Measurements from ENCODE around the gene XRCC3.

XRCC3 gene

DNA sequence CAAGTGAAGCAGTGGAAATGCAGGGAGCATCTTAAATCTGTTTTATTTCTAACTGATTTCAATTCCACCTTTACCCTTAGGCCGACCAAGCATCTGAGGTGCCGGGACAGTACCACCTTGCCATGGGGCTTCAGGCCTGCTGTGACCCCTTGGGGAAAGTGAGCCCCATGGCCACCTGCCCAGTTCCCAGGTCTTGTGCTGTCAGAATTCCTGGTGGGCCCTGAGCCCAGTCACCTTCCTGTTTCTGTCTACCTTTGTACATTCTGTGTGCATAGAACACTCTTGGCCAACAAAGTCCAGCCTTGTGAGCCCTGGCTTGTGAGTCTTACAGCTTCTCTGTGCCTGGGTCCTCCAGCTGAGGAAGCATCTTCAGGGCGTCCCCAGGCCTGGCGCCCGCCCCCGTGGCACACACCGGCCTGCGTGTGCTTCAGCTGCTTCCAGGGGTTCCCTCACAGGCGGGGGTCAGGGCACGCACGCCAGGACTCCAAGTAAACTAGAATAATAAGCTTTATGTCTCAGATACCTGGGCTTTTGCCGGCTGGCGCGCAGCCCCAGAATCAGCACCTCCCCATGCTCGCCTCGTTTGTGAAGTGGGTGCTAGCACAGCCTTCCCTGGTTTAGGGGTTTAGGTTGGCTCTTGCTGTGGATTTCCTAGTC, 10.6 kb upstream of the XRCC3 start:
- no peak for DNase-seq (ENCODE audit: low read depth)

DNA sequence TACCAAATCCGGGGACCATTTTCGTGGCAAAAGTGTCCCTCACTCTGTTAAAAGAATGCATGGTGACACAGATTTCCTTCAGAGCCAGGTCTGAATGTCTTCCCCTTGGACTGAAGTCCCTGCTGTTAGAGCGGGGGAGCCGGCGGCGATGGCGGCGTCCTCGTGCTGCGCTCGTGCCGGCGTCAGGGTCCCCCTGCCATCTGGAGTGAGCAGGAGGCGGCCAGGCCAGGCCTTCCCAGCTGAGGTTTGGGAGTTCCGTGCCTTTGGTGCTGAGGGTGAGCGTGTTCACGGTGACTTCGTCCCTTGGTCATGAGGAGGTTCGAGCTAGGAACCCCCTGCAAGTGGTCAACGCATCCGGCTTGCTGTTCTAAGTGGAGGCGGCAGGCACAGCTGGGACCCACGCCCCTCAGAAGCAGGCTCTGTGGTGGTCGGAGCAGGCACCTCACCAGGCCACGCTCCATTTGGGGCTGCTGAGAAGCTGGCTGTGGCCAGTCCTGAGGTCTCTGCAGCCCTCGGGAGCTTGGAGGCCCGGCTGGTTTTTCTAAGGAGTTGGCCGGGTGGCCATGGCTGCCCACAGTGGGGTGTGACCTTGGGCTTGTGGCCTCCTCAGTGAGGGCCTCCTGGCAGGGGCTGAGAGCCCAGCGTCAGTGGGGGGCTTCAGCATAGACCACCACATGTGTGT, 9.9 kb upstream of the XRCC3 start:
- DNase-seq (ENCODE audit: low read depth), result no peak

GRCh38 chr14:103724116-103724515, 8.9 kb upstream of the XRCC3 start:
- no peak for DNase-seq (ENCODE audit: low read depth)

- DNase-seq (ENCODE audit: low read depth), result no peak
Measured at GRCh38 chr14:103723748-103724081, 8.5 kb upstream of the XRCC3 start.

GRCh38 chr14:103721334-103722120, 6.3 kb upstream of the XRCC3 start:
- peak; percentile 33 for DNase-seq (ENCODE audit: low read depth)

DNA sequence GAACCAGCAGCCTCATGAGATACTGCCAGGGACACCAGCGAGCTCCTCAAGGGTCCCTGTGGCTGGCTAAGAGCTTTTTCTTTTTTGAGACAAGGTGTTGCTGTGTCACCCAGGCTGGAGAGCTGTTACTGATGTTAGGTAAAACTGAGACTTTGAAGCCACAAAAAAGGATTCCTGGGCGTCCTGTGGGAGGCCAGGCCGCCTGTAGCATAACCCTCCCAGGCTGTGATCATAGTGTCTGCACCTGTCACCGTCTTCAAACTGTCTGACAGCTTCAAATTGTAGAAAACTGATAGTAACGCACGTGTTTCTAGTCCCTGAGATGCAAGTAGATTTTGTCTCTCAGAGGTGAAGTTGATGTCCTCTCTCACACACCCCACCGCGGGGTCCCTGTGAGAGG, 4.5 kb upstream of the XRCC3 start:
- DNase-seq (ENCODE audit: low read depth), result no peak

DNA sequence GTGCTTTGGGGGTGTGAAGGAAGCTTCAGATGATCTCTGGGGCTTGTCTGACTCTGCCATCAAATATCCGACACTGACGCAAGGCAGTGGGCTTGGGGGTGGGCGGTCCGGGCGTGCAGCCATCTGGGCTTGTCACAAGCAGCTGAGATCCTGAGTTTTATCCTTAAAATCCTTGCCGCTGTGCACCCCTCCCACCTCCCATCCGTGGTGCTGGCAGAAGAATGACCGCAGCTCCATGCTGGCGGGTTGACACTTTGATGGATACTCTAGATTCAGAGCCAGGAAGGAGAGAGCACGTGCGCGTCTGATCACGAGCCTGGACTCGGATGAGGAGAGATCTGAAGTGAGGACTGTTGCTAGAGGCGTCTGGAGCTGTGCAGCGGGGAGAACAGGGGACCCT, 3.3 kb upstream of the XRCC3 start:
- DNase-seq (ENCODE audit: low read depth), result no peak

GRCh38 chr14:103716899-103717411, 1.7 kb upstream of the XRCC3 start:
- DNase-seq (ENCODE audit: low read depth), result no peak

DNA sequence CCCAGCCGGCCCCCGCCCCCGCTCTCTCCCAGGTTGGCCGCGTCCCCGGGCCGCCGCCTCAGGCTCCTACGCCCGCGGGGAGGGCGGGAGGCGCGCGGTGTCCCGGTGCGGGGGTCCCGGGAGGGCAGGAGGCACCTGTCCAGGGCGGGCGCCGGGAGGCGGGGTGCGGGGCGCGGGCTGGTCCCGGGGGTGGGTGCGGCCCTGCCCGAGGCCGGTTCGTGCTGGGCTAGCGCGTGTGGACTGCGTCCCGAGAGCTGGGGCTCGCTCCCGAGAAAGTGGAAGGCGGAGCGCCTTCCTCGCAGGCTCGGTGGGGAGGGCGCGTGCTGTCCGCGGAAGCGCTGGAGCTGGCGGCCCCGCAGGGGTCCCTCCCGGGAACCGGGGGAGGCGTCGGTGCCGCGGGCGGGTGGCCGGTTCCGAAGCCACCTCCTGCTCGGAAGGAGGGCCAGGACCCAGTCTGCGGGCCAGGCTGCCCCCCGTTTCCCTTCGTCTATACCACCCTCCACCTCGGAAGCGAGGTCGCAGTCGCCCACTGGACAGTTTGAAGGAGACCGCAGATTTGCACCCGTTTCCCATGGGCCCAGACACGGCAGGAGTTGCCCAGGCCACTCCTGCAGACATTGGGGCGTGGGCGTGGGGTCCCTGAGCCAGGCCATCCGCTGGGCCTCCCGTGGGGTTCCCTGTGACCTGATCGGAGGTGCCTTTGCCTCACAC, 995 bp upstream of the XRCC3 start:
- no peak for DNase-seq (ENCODE audit: low read depth)

DNA sequence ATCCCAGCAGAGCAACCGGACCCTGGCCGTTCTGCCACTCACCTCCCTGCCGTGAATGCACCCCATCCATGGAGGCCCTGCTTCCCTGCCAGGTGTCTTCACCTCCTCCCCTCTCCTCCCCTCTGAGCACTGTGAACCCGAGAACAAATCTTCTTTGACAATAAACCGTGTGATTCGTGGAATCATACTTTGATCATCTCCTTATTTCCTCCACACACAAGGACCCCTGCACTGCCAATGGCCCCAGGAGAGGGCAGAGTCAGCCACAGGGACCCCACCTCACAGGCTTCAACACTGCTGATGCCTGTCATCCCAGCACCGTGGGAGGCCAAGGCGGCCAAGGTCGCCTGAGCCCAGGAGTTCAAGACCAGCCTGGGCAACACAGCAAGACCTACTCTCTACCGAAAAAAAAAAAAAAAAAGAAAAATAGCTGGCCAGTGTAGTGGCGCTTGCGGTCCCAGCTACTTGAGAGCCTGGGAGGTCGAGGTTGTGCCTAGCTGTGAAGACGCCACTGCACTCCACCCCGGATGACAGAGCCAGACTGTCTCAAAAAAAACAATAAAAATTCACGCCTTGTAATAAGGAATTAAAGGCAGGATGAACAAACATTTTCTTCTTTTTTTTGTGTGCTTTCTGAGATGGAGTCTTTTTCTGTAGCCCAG, 1.1 kb downstream of the XRCC3 start:
- no peak for DNase-seq (ENCODE audit: low read depth)

- DNase-seq (ENCODE audit: low read depth), result no peak
Measured at GRCh38 chr14:103713304-103714062, 1.8 kb downstream of the XRCC3 start.

DNA sequence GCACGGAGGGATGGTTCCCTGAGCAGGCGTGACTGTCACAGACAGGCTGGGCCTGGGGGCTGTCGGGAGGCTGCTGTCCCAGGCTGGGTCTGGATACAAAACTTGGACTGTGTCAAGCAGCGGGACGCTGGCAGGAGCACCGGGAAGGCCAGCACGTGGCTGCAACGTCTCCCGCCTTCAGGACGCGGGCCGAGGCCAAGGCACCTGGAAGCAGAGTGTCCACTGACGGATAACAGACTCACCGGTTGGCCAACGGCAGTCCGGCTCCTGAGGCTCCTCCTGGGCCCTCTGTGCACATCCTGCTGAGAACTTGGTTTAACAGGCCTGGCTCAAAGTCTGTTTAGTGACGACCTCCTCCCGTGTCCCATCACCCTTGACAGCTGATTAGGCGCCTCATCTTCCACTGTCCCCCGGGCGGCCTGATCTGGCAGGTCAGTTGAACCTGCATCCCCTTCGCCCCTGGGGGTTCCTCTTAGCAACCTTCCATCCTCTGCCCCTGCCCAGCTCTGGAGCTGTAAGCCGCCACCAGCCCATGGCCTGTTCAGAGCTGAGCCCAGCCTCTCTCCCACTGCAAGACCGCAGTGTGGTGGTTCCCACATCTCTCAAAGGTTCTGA, 2.5 kb downstream of the XRCC3 start:
- DNase-seq (ENCODE audit: low read depth), result no peak

DNA sequence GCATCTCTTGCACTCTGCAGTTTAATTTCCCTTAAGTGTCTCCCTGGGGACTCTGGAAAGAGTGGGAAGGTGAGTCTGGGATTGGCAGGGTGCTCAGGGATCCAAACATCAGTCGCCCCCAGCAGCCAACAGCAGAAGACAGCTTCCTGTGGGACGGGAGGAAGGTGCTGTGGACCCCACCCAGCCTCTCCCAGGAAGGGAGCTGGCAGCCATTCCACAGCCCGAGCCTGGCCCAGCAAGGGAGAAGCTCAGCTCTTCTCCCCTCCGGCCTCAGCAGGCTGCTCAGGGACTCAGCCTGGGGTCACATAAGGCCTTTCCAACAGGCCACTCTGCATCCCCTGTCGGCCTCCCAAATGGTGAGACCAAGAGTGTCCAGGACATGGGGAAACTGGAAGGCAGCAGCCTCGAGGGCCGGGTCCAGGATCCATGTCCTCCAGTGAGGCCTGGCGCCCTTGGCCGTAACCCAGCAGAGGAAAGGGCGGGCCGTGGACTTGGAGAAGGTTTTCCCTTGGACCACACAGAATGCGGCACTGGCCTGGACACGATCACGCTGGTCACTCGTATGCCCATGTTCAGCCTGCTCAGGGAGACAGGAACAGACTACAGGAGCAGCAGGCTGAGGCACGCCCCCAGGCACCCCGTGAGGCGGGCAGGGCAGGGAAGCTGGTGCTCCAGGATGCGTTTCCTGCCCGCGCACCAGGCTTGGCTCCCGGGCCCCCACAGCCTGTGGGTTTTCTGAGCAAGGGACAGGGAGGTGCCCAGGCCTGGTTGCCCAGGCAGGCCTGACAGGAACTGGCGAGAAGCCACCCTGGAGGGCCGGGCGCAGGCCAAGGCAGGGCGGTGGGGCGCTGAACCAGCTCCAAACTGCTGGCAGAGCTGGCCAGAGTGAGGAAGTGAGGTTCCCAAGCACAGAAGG, 3.5 kb downstream of the XRCC3 start:
- no peak for DNase-seq (ENCODE audit: low read depth)

DNA sequence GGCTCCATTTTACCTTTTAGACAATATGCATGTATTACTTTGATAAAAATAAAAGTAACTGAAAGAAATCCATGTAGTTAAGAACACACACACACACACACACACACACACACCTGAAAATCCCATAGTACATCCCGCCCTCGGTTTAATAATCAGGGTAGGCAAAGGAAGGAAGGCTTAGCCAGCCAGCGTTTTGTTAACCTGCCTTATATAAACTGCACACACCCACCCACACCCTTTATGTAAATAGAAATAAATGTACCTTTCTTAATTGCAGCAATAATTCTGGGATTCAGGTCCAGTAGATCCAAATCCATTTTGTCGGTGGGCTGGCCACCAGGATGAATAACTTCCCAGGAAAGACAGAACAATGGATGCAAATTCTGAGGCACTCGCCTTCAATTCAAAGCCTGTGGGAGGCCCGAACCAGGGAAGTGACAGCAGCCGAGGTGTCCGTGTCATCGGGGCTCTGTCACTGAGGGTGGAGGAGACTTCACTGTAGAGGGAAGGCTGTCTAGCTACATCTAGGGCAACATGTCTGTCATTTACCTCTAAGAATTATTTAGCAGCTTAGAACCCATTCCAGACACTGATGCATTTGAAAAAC, 4.4 kb downstream of the XRCC3 start:
- no peak for DNase-seq (ENCODE audit: low read depth)

DNA sequence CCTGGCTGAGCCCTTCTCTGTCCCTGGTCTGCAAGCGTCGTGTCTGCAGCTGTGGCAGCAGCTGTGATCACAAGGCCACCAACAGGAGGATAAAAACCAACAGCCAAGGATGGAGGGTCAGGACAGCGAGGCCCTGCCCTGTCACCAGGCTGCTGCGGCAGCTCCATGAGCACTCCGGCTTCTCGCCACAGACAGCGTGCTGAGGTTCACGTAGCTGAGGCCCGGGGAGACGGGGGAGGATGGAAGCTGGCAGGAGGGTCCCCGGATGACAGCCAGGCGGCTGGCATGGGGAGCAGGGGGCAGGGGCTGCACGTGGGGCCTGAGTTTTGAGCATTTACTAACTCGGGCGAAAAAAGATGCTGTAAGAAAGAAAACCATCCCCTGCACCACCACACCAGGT, 5.4 kb downstream of the XRCC3 start:
- no peak for DNase-seq (ENCODE audit: low read depth)

GRCh38 chr14:103708750-103709187, 6.5 kb downstream of the XRCC3 start:
- no peak for DNase-seq (ENCODE audit: low read depth)

DNA sequence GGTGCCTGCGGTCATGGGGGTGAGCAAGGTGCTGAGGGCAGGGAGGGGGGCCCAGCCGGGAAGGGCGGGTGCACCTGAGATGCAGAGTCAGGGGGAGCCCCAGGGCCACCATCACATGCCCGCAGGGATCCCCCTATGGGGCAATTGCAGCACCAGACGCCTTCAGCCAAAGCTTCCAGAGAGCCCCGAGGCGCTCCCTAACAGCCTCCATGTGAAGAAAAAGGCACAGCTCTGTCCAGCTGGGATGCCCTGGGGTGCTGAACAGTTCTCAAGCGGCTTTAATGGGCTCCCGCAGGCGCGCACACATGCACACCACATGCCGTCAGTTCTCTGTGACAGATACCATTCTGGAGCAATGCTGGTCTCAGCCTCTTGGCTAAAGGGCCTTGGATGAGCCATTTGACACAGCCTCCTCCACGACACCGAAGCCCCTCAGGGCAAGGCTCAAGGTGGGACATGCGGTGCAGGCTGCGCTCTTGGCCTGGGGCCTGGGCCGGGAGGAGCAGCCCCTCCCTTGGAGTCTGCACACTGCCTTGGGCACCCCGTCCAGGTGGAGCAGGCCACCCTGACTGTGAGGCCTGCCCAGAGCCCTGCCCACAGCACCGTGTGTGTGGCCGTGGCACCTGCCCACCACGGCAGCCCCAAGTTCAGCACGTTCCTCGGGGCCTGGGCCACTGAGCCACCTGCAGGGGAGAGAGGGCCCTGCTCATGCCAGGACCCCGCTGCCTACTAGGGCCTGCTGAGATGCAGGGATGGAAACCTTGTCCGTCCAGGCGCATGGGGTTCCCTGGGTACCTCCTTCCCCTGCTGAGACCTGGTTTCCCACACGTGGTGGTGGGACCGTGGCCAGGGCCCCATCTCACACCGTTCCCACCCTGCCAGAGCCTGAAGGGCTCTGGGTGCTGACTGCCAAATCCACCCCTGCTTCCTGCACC, 7.7 kb downstream of the XRCC3 start:
- DNase-seq (ENCODE audit: low read depth), result no peak

Measured in activated T-cell treated with anti-CD3 and anti-CD28 coated beads for 48 hours (primary cell).